Measurements from ENCODE around the gene WSB1.

Gene WSB1

GRCh38 chr17:27318633-27319032 is 24.7 kb downstream of the WSB1 start:
- Histone ChIP-seq H3K4me3 (ENCODE audit: insufficient read depth, low read length, poor library complexity, severe bottlenecking) (no peak overlapping the region), H3K9me2 (replicated peaks; ENCODE audit: insufficient read depth, low read length) (no peaks in the 10 kb centered on the region), H3K4me2 (ENCODE audit: low read depth, low read length, poor library complexity, severe bottlenecking) (no peak overlapping the region), H3K27me3 (ENCODE audit: low read length) (no peaks in the 10 kb centered on the region), H3F3A (ENCODE audit: insufficient read depth) (no peaks in the 10 kb centered on the region; the same call in 1 of the 2 replicates), H4K20me1 (ENCODE audit: low read depth, low read length) (no peaks in the 10 kb centered on the region), H2AFZ (ENCODE audit: low read depth, low read length, severe bottlenecking) (no peak overlapping the region), H3K36me3 (ENCODE audit: low read length) (peaks cover 16% of the 10 kb centered on the region; the same call in 1 of the 2 replicates), H3K9ac (ENCODE audit: low read length) (no peak overlapping the region), H3K27ac (ENCODE audit: low read depth, low read length) (no peak overlapping the region), H3K79me2 (ENCODE audit: insufficient read depth, low read length) (no peaks in the 10 kb centered on the region), H3K9me3 (ENCODE audit: insufficient read depth, low read length) (no peaks in the 10 kb centered on the region)
- TF ChIP-seq, protein P1, sequence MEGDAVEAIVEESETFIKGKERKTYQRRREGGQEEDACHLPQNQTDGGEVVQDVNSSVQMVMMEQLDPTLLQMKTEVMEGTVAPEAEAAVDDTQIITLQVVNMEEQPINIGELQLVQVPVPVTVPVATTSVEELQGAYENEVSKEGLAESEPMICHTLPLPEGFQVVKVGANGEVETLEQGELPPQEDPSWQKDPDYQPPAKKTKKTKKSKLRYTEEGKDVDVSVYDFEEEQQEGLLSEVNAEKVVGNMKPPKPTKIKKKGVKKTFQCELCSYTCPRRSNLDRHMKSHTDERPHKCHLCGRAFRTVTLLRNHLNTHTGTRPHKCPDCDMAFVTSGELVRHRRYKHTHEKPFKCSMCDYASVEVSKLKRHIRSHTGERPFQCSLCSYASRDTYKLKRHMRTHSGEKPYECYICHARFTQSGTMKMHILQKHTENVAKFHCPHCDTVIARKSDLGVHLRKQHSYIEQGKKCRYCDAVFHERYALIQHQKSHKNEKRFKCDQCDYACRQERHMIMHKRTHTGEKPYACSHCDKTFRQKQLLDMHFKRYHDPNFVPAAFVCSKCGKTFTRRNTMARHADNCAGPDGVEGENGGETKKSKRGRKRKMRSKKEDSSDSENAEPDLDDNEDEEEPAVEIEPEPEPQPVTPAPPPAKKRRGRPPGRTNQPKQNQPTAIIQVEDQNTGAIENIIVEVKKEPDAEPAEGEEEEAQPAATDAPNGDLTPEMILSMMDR (IDR thresholded peaks at IDR 0.05; ENCODE audit: insufficient read depth, low read length, poor library complexity, severe bottlenecking), result no peak
- no peak for TF ChIP-seq EZH2phosphoT487 (conservative IDR thresholded peaks at IDR 0.05; ENCODE audit: low read length)

- no peak for TF ChIP-seq EZH2phosphoT487 (conservative IDR thresholded peaks at IDR 0.05; ENCODE audit: low read length)
- TF ChIP-seq, protein P1 (IDR thresholded peaks at IDR 0.05; ENCODE audit: insufficient read depth, low read length, poor library complexity, severe bottlenecking), result no peak
- H3K36me3 ChIP-seq (ENCODE audit: low read length), result peaks cover 10% of the 10 kb centered on the region; the same call in 1 of the 2 replicates
- no peaks in the 10 kb centered on the region; the same call in 1 of the 2 replicates for H3F3A ChIP-seq (ENCODE audit: insufficient read depth)
- no peak overlapping the region for H3K9ac ChIP-seq (ENCODE audit: low read length)
- H3K79me2 ChIP-seq (ENCODE audit: insufficient read depth, low read length), result no peaks in the 10 kb centered on the region
- no peaks in the 10 kb centered on the region for H4K20me1 ChIP-seq (ENCODE audit: low read depth, low read length)
- no peaks in the 10 kb centered on the region for H3K9me3 ChIP-seq (ENCODE audit: insufficient read depth, low read length)
- no peaks in the 10 kb centered on the region for H3K9me2 ChIP-seq (replicated peaks; ENCODE audit: insufficient read depth, low read length)
- no peak overlapping the region for H3K4me2 ChIP-seq (ENCODE audit: low read depth, low read length, poor library complexity, severe bottlenecking)
- H3K27me3 ChIP-seq (ENCODE audit: low read length), result no peaks in the 10 kb centered on the region
- no peak overlapping the region for H2AFZ ChIP-seq (ENCODE audit: low read depth, low read length, severe bottlenecking)
- H3K27ac ChIP-seq (ENCODE audit: low read depth, low read length), result no peak overlapping the region
- H3K4me3 ChIP-seq (ENCODE audit: insufficient read depth, low read length, poor library complexity, severe bottlenecking), result no peak overlapping the region
Measured at GRCh38 chr17:27319541-27320221, 25.8 kb downstream of the WSB1 start.

- Histone ChIP-seq H3K9me3 (ENCODE audit: insufficient read depth, low read length) (no peaks in the 10 kb centered on the region), H3K79me2 (ENCODE audit: insufficient read depth, low read length) (no peaks in the 10 kb centered on the region), H3F3A (ENCODE audit: insufficient read depth) (no peaks in the 10 kb centered on the region; the same call in 1 of the 2 replicates), H3K27ac (ENCODE audit: low read depth, low read length) (no peak overlapping the region), H2AFZ (ENCODE audit: low read depth, low read length, severe bottlenecking) (no peak overlapping the region), H3K9ac (ENCODE audit: low read length) (no peak overlapping the region), H3K4me2 (ENCODE audit: low read depth, low read length, poor library complexity, severe bottlenecking) (no peak overlapping the region), H3K4me3 (ENCODE audit: insufficient read depth, low read length, poor library complexity, severe bottlenecking) (no peak overlapping the region), H3K27me3 (ENCODE audit: low read length) (no peaks in the 10 kb centered on the region), H4K20me1 (ENCODE audit: low read depth, low read length) (no peaks in the 10 kb centered on the region), H3K36me3 (ENCODE audit: low read length) (peaks cover 6% of the 10 kb centered on the region; the same call in 1 of the 2 replicates), H3K9me2 (replicated peaks; ENCODE audit: insufficient read depth, low read length) (no peaks in the 10 kb centered on the region)
- TF ChIP-seq EZH2phosphoT487 (conservative IDR thresholded peaks at IDR 0.05; ENCODE audit: low read length), result no peak
- TF ChIP-seq, protein P1 (IDR thresholded peaks at IDR 0.05; ENCODE audit: insufficient read depth, low read length, poor library complexity, severe bottlenecking), result no peak
Measured at GRCh38 chr17:27320222-27320560, 26.3 kb downstream of the WSB1 start.
